HG02610 (cell line): ENCODE measurements around the gene DSE.
A peak's percentile ranks its signal among the peaks of the same experiment; 100 is the strongest.

Source experiments
- ATAC-seq: cut with Tn5 transposase; IDR thresholded peaks from one replicate; pipeline ENCODE4 v1.9.1; 2021; ENCODE audit warnings: mild to moderate bottlenecking, moderate library complexity; ENCODE audit not compliant: unreplicated experiment

The DSE gene

GRCh38 chr6:116408491-116408890, 37.7 kb downstream of the DSE start:
- ATAC-seq, result peak; percentile 15

- ATAC-seq, result peak; percentile 84
Measured at GRCh38 chr6:116409756-116410155, 39.0 kb downstream of the DSE start.

GRCh38 chr6:116411284-116411623, 40.5 kb downstream of the DSE start:
- ATAC-seq, result no peak

GRCh38 chr6:116412270-116412669, 41.5 kb downstream of the DSE start:
- ATAC-seq, result no peak

GRCh38 chr6:116413357-116413756, 42.6 kb downstream of the DSE start:
- ATAC-seq, result no peak

GRCh38 chr6:116417661-116418060, 46.9 kb downstream of the DSE start:
- ATAC-seq, result no peak

GRCh38 chr6:116419069-116419786, 48.5 kb downstream of the DSE start:
- ATAC-seq, result no peak

- ATAC-seq, result no peak
Measured at GRCh38 chr6:116420341-116420740, 49.6 kb downstream of the DSE start.

- no peak for ATAC-seq
Measured at GRCh38 chr6:116422238-116422637, 51.5 kb downstream of the DSE start.

- no peak for ATAC-seq
Measured at GRCh38 chr6:116424001-116424400, 53.3 kb downstream of the DSE start.

GRCh38 chr6:116426551-116426950, 55.8 kb downstream of the DSE start:
- no peak for ATAC-seq

GRCh38 chr6:116429111-116429510, 58.4 kb downstream of the DSE start:
- no peak for ATAC-seq

- no peak for ATAC-seq
Measured at GRCh38 chr6:116430860-116431259, 60.1 kb downstream of the DSE start.

- ATAC-seq, result no peak
Measured at GRCh38 chr6:116431964-116432595, 61.3 kb downstream of the DSE start.

- no peak for ATAC-seq
Measured at GRCh38 chr6:116433206-116433712, 62.5 kb downstream of the DSE start.

- ATAC-seq, result no peak
Measured at GRCh38 chr6:116434056-116434725, 63.4 kb downstream of the DSE start.

GRCh38 chr6:116436586-116436985, 65.8 kb downstream of the DSE start:
- ATAC-seq, result no peak

GRCh38 chr6:116437656-116438055, 66.9 kb downstream of the DSE start:
- ATAC-seq, result no peak

- no peak for ATAC-seq
Measured at GRCh38 chr6:116438590-116439448, 68.1 kb downstream of the DSE start.

- no peak for ATAC-seq
Measured at GRCh38 chr6:116439522-116440051, 68.8 kb downstream of the DSE start.

GRCh38 chr6:116443105-116443504, 72.4 kb downstream of the DSE start:
- no peak for ATAC-seq
